ENCODE measurements around the gene CCDC188. TPM values are rescaled to one million over a fixed set of nuclear protein-coding genes. Genes with fewer than 3 reads are reported as not detected.

CCDC188 gene
- total and polyA plus RNA-seq, 9 of the 15 experiments (the other 6 are each of a cell fraction or from before 2014, with no cell fraction given) = not detected

- Histone ChIP-seq H3K9me3 (replicated peaks; ENCODE audit: control insufficient read depth, insufficient read depth, low read depth, low read length) (peaks cover 5% of the 10 kb centered on the region), H3K27ac (ENCODE audit: extremely low read depth, low read depth, low read length) (no peak overlapping the region), H3K36me3 (ENCODE audit: control insufficient read depth, insufficient read depth, low read length) (no peaks in the 10 kb centered on the region), H3K9ac (ENCODE audit: insufficient read depth in 1 of 2, low read depth in 2 of 2, low read length in 2 of 2) (peak overlapping the region in 1 of 2 experiments; percentile 31; a peak in 2 of 4 replicates), H3K9me1 (ENCODE audit: control insufficient read depth, insufficient read depth, low read length) (no peaks in the 10 kb centered on the region), H2AFZ (ENCODE audit: low read depth, low read length) (no peak overlapping the region), H3K79me2 (ENCODE audit: control insufficient read depth, insufficient read depth, low read length) (no peaks in the 10 kb centered on the region), H3K4me1 (replicated peaks in 1 of 2; ENCODE audit: control insufficient read depth in 2 of 2, insufficient read depth in 2 of 2, low read length in 2 of 2) (peaks cover 0 to 21% of the 10 kb centered on the region in 2 experiments; a peak in 1 of 5 replicates), H4K20me1 (replicated peaks; ENCODE audit: control insufficient read depth, insufficient read depth, low read length) (peaks cover 26% of the 10 kb centered on the region; the same call in 1 of the 2 replicates), H3K27me3 (ENCODE audit: control insufficient read depth in 2 of 2, insufficient read depth in 2 of 2, low read length in 2 of 2) (peaks cover 45 to 66% of the 10 kb centered on the region in 2 experiments; a peak in 4 of 5 replicates), H3K4me3 (no peak overlapping the region), H3K4me2 (ENCODE audit: insufficient read depth, low read length) (no peak overlapping the region)
- FAIRE-seq (no peak), ATAC-seq (no peak), DNase-seq (ENCODE audit: extremely low read depth in 1 of 4, low spot score in 3 of 4) (no peak)
- no TSS peak for BruUV-seq (replicated peaks)
- CTCF ChIA-PET (ENCODE audit: low intra/inter-chr PET ratio) = no interaction called here
- in situ Hi-C loops (cut with MboI) (loop anchor here (25.0 kb wide), 1 partner anchor 521 kb away; no protein-coding TSS in a partner anchor), intact Hi-C loops (cut with micrococcal nuclease) (loop anchor here (5.0 kb wide), 1 partner anchor 41 kb away; no protein-coding TSS in a partner anchor)
- POLR2A ChIA-PET = interaction anchor here (0.5 to 1.3 kb wide), 4 partner anchors 9 to 87 kb away, joined by 3 to 4 read pairs (median 4); no protein-coding TSS in a partner anchor
- 0 out of 4 replicates have a peak, but pooled peaks of 1 of the 2 experiments have one; percentile 4 for TF ChIP-seq ZNF639 (CRISPR knock-in tag; conservative IDR thresholded peaks at IDR 0.05 in 1 of 2, IDR thresholded peaks at IDR 0.05 in 1 of 2)
- TF ChIP-seq USF1 (CRISPR knock-in tag; IDR thresholded peaks at IDR 0.05) = peak; percentile 20; the same call in 1 of the 2 replicates
- peak; percentile 54; the same call in 1 of the 2 replicates for TF ChIP-seq MED1 (CRISPR knock-in tag; IDR thresholded peaks at IDR 0.05; ENCODE audit: borderline replicate concordance)
- no peak for TF ChIP-seq BRCA1 (IDR thresholded peaks at IDR 0.05)
- peak; percentile 68; the same call in 1 of the 2 replicates for TF ChIP-seq BRCA1 (CRISPR knock-in tag; IDR thresholded peaks at IDR 0.05)
- no peak for TF ChIP-seq MYBL2 (IDR thresholded peaks at IDR 0.05; ENCODE audit: low read depth)
- TF ChIP-seq MYBL2 (CRISPR knock-in tag; IDR thresholded peaks at IDR 0.05; ENCODE audit: borderline replicate concordance) = 0 out of 2 replicates have a peak, but pooled peaks have one; percentile 37
- peak; percentile 72; the same call in 1 of the 2 replicates for TF ChIP-seq TAF15 (IDR thresholded peaks at IDR 0.05; ENCODE audit: low read depth, low read length)
- TF ChIP-seq ZNF274 (IDR thresholded peaks at IDR 0.05; ENCODE audit: borderline replicate concordance, low read depth, low read length) = no peak
- no peak for TF ChIP-seq ATF4 (CRISPR knock-in tag; IDR thresholded peaks at IDR 0.05)
- TF ChIP-seq ZNF184 (CRISPR knock-in tag; IDR thresholded peaks at IDR 0.05) = peak; percentile 50; the same call in 1 of the 2 replicates
- no peak for TF ChIP-seq DNMT1 (IDR thresholded peaks at IDR 0.05)
- TF ChIP-seq E2F4 (CRISPR knock-in tag; IDR thresholded peaks at IDR 0.05; ENCODE audit: low read depth) = 0 out of 2 replicates have a peak, but pooled peaks have one; percentile 37
- under 1% methylated on average over 9 of the region's 9 CpGs for WGBS (ENCODE audit: insufficient coverage, low coverage, missing lambda C conversion rate)
These were observed 15.8 kb upstream of the CCDC188 start for GRCh38 chr22:20166703-20167102.
